ENCODE measurements around the gene NXNL2. TPM values are rescaled to one million over a fixed set of nuclear protein-coding genes. Genes with fewer than 3 reads are reported as not detected.

NXNL2 gene
- total RNA-seq, 5 donors from 2014 or later (not counting 1 experiment from before 2014, with no cell fraction given) = not detected

GRCh38 chr9:88580961-88581360 is 46.0 kb downstream of the NXNL2 start:
- no peak overlapping the region for H3K27ac Mint-ChIP-seq
- Histone ChIP-seq H3K9me3 (no peaks in the 10 kb centered on the region), H3K4me1 (ENCODE audit: control insufficient read depth in 1 of 2, extremely low read depth in 1 of 2, insufficient read depth in 2 of 2, low read length in 2 of 2) (peaks cover 0 to 8% of the 10 kb centered on the region in 2 experiments), H3K27me3 (replicated peaks in 1 of 2; ENCODE audit: control insufficient read depth in 2 of 2, extremely low read depth in 1 of 2, insufficient read depth in 2 of 2, low read length in 1 of 2) (peaks cover 0 to 38% of the 10 kb centered on the region in 2 experiments), H3K27ac (ENCODE audit: low read length) (no peak overlapping the region), H3K36me3 (ENCODE audit: control insufficient read depth in 2 of 2, extremely low read depth in 1 of 2, insufficient read depth in 1 of 2, low read length in 1 of 2) (no peaks in the 10 kb centered on the region), H3K4me3 (ENCODE audit: control insufficient read depth in 1 of 2, extremely low read depth in 1 of 2, low read length in 1 of 2) (no peak overlapping the region)
- ChIA-PET POLR2A (no interaction called here), CTCF (interaction anchor here in 1 of 2 donors (0.7 to 1.1 kb wide), 2 partner anchors 10 to 478 kb away, joined by 4 read pairs; no protein-coding TSS in a partner anchor)
- DNase-seq (no peak), ATAC-seq (replicated peaks in 1 of 4) (no peak)
- H3K36me3 Mint-ChIP-seq = no peaks in the 10 kb centered on the region
- H3K4me1 Mint-ChIP-seq = peaks cover 12 to 17% (median 13%) of the 10 kb centered on the region in 3 donors
- H3K9me3 Mint-ChIP-seq = no peaks in the 10 kb centered on the region
- peaks cover 0 to 4% of the 10 kb centered on the region in 2 donors for H3K27me3 Mint-ChIP-seq
- no peak overlapping the region for H3K4me3 Mint-ChIP-seq
- 79% methylated on average over 2 of the region's 5 CpGs for WGBS (ENCODE audit: insufficient coverage)

DNA sequence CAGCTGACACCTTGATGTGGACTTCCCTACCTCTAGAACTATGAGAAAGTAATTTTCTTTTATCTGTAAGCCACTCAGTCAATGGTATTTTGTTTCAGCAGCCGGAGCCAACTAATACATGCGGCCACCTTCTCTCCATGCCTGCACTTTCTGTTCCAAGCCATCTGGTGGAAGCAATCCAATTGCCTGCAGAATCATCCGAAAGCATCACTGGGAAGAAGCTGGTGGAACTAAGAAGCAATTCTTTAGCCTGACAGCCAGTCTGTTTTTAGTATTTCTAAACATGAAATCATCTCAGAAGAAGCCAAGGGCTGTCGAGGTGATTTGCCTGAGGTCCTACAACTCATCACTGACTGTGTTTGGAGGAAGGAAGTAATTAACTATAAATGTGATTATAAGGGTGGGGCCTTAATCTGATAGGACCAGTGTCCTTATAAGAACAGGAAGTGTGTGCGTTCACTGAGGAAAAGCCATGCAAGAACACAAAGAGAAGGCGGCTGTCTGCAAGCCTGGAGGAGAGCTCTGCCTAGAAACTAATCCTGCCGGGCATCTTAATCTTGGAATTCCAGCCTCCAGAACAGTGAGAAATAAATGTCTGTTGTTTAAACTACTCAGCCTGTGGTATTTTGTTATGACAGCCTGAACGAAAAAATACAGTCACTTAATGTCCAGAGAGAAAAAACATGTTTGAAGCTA is 49.1 kb downstream of the NXNL2 start:
- no peak overlapping the region for H3K27ac Mint-ChIP-seq
- H3K4me3 ChIP-seq (ENCODE audit: control insufficient read depth in 1 of 2, extremely low read depth in 1 of 2, low read length in 1 of 2) = no peak overlapping the region
- no peak overlapping the region for H3K4me3 Mint-ChIP-seq
- DNase-seq (no peak), ATAC-seq (replicated peaks in 1 of 4) (no peak)
- no peaks in the 10 kb centered on the region for H3K9me3 ChIP-seq
- peaks cover 10 to 17% (median 14%) of the 10 kb centered on the region in 3 donors for H3K4me1 Mint-ChIP-seq
- 73% methylated on average over 5 of the region's 8 CpGs for WGBS (ENCODE audit: insufficient coverage)
- H3K27me3 Mint-ChIP-seq = peaks cover 0 to 4% of the 10 kb centered on the region in 2 donors
- H3K36me3 Mint-ChIP-seq = no peaks in the 10 kb centered on the region
- peaks cover 0 to 19% of the 10 kb centered on the region in 2 experiments for H3K27me3 ChIP-seq (replicated peaks in 1 of 2; ENCODE audit: control insufficient read depth in 2 of 2, extremely low read depth in 1 of 2, insufficient read depth in 2 of 2, low read length in 1 of 2)
- no peaks in the 10 kb centered on the region for H3K4me1 ChIP-seq (ENCODE audit: control insufficient read depth in 1 of 2, extremely low read depth in 1 of 2, insufficient read depth in 2 of 2, low read length in 2 of 2)
- no peaks in the 10 kb centered on the region for H3K36me3 ChIP-seq (ENCODE audit: control insufficient read depth in 2 of 2, extremely low read depth in 1 of 2, insufficient read depth in 1 of 2, low read length in 1 of 2)
- no peak overlapping the region for H3K27ac ChIP-seq (ENCODE audit: low read length)
- H3K9me3 Mint-ChIP-seq = no peaks in the 10 kb centered on the region
- POLR2A ChIA-PET = no interaction called here
- CTCF ChIA-PET = interaction anchor here in 1 of 2 donors (0.6 to 0.7 kb wide), 2 partner anchors 11 to 20 kb away, joined by 4 read pairs; no protein-coding TSS in a partner anchor

DNA sequence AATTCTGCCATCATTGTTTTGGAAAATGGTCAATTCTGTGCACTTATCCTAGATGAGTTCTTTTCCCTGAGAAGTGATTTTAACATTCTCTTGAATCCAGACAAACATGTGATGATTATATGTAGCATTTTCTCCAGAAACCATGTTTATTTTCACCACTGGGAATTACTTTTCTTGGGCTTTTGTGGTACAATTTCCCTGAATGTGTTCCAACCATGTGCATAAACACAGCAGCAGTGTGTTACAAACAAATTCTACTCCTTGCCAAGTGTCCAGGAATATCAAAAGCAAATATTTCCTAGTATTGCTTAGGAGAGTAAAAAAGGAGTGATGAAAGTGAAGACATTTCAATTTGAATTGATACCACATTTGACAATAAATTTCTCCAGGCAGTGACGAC is 50.4 kb downstream of the NXNL2 start:
- ChIA-PET POLR2A (no interaction called here), CTCF (no interaction called here)
- 60% methylated on average over 1 of the region's 1 CpG for WGBS (ENCODE audit: insufficient coverage)
- Histone ChIP-seq H3K4me3 (ENCODE audit: control insufficient read depth in 1 of 2, extremely low read depth in 1 of 2, low read length in 1 of 2) (no peak overlapping the region), H3K4me1 (ENCODE audit: control insufficient read depth in 1 of 2, extremely low read depth in 1 of 2, insufficient read depth in 2 of 2, low read length in 2 of 2) (no peaks in the 10 kb centered on the region), H3K27me3 (replicated peaks in 1 of 2; ENCODE audit: control insufficient read depth in 2 of 2, extremely low read depth in 1 of 2, insufficient read depth in 2 of 2, low read length in 1 of 2) (peaks cover 0 to 13% of the 10 kb centered on the region in 2 experiments), H3K9me3 (no peaks in the 10 kb centered on the region), H3K36me3 (ENCODE audit: control insufficient read depth in 2 of 2, extremely low read depth in 1 of 2, insufficient read depth in 1 of 2, low read length in 1 of 2) (no peaks in the 10 kb centered on the region), H3K27ac (ENCODE audit: low read length) (no peak overlapping the region)
- H3K4me1 Mint-ChIP-seq = peaks cover 10 to 17% (median 14%) of the 10 kb centered on the region in 3 donors
- no peaks in the 10 kb centered on the region for H3K9me3 Mint-ChIP-seq
- DNase-seq (no peak), ATAC-seq (replicated peaks in 1 of 4) (no peak)
- H3K27ac Mint-ChIP-seq = no peak overlapping the region
- peaks cover 0 to 4% of the 10 kb centered on the region in 2 donors for H3K27me3 Mint-ChIP-seq
- H3K4me3 Mint-ChIP-seq = no peak overlapping the region
- H3K36me3 Mint-ChIP-seq = no peaks in the 10 kb centered on the region

GRCh38 chr9:88586452-88586851 is 51.5 kb downstream of the NXNL2 start:
- Histone ChIP-seq H3K27ac (ENCODE audit: low read length) (no peak overlapping the region), H3K4me3 (ENCODE audit: control insufficient read depth in 1 of 2, extremely low read depth in 1 of 2, low read length in 1 of 2) (no peak overlapping the region), H3K4me1 (ENCODE audit: control insufficient read depth in 1 of 2, extremely low read depth in 1 of 2, insufficient read depth in 2 of 2, low read length in 2 of 2) (no peaks in the 10 kb centered on the region), H3K9me3 (no peaks in the 10 kb centered on the region), H3K27me3 (replicated peaks in 1 of 2; ENCODE audit: control insufficient read depth in 2 of 2, extremely low read depth in 1 of 2, insufficient read depth in 2 of 2, low read length in 1 of 2) (peaks cover 0 to 13% of the 10 kb centered on the region in 2 experiments), H3K36me3 (ENCODE audit: control insufficient read depth in 2 of 2, extremely low read depth in 1 of 2, insufficient read depth in 1 of 2, low read length in 1 of 2) (no peaks in the 10 kb centered on the region)
- H3K4me3 Mint-ChIP-seq = no peak overlapping the region
- no peak for ATAC-seq (replicated peaks in 1 of 4)
- no peak for DNase-seq
- no peaks in the 10 kb centered on the region for H3K36me3 Mint-ChIP-seq
- peaks cover 0 to 4% of the 10 kb centered on the region in 2 donors for H3K27me3 Mint-ChIP-seq
- POLR2A ChIA-PET = no interaction called here
- no peaks in the 10 kb centered on the region for H3K9me3 Mint-ChIP-seq
- CTCF ChIA-PET = interaction anchor here (0.5 to 0.6 kb wide), 2 partner anchors 435 to 1220 kb away, joined by 3 read pairs; no protein-coding TSS in a partner anchor
- no CpG with 5 or more reads among the region's 3 CpGs for WGBS (ENCODE audit: insufficient coverage)
- H3K4me1 Mint-ChIP-seq = peaks cover 10 to 17% (median 14%) of the 10 kb centered on the region in 3 donors
- no peak overlapping the region for H3K27ac Mint-ChIP-seq

DNA sequence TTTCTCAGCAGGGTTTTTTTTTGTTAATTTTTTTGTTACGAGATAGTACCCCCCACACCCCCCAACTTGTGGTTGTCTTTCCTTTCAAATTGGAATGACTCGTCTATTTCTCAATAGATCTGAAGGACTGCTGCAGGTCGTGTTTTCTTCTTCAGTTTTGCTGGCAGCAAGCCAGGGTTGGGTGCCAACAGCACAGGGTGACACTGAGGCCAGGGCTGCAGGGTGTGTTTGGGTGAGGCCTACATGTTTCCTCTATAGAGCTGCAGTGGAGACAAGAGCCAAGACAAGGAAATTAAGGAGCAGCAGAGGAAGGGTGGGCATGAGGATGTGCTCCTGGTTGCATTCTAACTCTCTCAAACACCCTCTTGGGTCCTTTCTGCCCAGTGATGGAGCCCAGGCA is 52.2 kb downstream of the NXNL2 start:
- no peak overlapping the region for H3K27ac ChIP-seq (ENCODE audit: low read length)
- Mint-ChIP-seq H3K27ac (no peak overlapping the region), H3K36me3 (no peaks in the 10 kb centered on the region), H3K9me3 (no peaks in the 10 kb centered on the region), H3K27me3 (peaks cover 0 to 4% of the 10 kb centered on the region in 2 donors), H3K4me1 (peaks cover 10 to 17% (median 14%) of the 10 kb centered on the region in 3 donors), H3K4me3 (no peak overlapping the region)
- H3K36me3 ChIP-seq (ENCODE audit: control insufficient read depth in 2 of 2, extremely low read depth in 1 of 2, insufficient read depth in 1 of 2, low read length in 1 of 2) = no peaks in the 10 kb centered on the region
- no peaks in the 10 kb centered on the region for H3K9me3 ChIP-seq
- DNase-seq (no peak), ATAC-seq (replicated peaks in 1 of 4) (no peak)
- WGBS (ENCODE audit: insufficient coverage) = no CpG with 5 or more reads among the region's 3 CpGs
- ChIA-PET POLR2A (no interaction called here), CTCF (no interaction called here)
- H3K4me3 ChIP-seq (ENCODE audit: control insufficient read depth in 1 of 2, extremely low read depth in 1 of 2, low read length in 1 of 2) = no peak overlapping the region
- peaks cover 0 to 8% of the 10 kb centered on the region in 2 experiments for H3K27me3 ChIP-seq (replicated peaks in 1 of 2; ENCODE audit: control insufficient read depth in 2 of 2, extremely low read depth in 1 of 2, insufficient read depth in 2 of 2, low read length in 1 of 2)
- no peaks in the 10 kb centered on the region for H3K4me1 ChIP-seq (ENCODE audit: control insufficient read depth in 1 of 2, extremely low read depth in 1 of 2, insufficient read depth in 2 of 2, low read length in 2 of 2)

- Histone ChIP-seq H3K36me3 (ENCODE audit: control insufficient read depth in 2 of 2, extremely low read depth in 1 of 2, insufficient read depth in 1 of 2, low read length in 1 of 2) (no peaks in the 10 kb centered on the region), H3K4me3 (ENCODE audit: control insufficient read depth in 1 of 2, extremely low read depth in 1 of 2, low read length in 1 of 2) (no peak overlapping the region), H3K27me3 (replicated peaks in 1 of 2; ENCODE audit: control insufficient read depth in 2 of 2, extremely low read depth in 1 of 2, insufficient read depth in 2 of 2, low read length in 1 of 2) (peaks cover 0 to 7% of the 10 kb centered on the region in 2 experiments), H3K4me1 (ENCODE audit: control insufficient read depth in 1 of 2, extremely low read depth in 1 of 2, insufficient read depth in 2 of 2, low read length in 2 of 2) (no peaks in the 10 kb centered on the region), H3K9me3 (no peaks in the 10 kb centered on the region), H3K27ac (ENCODE audit: low read length) (no peak overlapping the region)
- H3K4me3 Mint-ChIP-seq = no peak overlapping the region
- 64% methylated on average over 3 of the region's 9 CpGs for WGBS (ENCODE audit: insufficient coverage)
- no peak overlapping the region for H3K27ac Mint-ChIP-seq
- ATAC-seq (replicated peaks in 1 of 4) (no peak), DNase-seq (no peak)
- ChIA-PET POLR2A (no interaction called here), CTCF (no interaction called here)
- H3K4me1 Mint-ChIP-seq = peaks cover 10 to 17% (median 14%) of the 10 kb centered on the region in 3 donors
- no peaks in the 10 kb centered on the region for H3K36me3 Mint-ChIP-seq
- H3K27me3 Mint-ChIP-seq = peaks cover 4% of the 10 kb centered on the region in 2 donors
- no peaks in the 10 kb centered on the region for H3K9me3 Mint-ChIP-seq
Measured at GRCh38 chr9:88587885-88588649, 53.1 kb downstream of the NXNL2 start.
